SH-SY5Y (cell line): ENCODE data around the gene PER2.

Experiments used
- GATA2 ChIP-seq: IDR thresholded peaks from 2 replicates; pipeline ENCODE4 v1.6.1; 2011; ENCODE audit warnings: mild to moderate bottlenecking, low read depth, low read length
- GATA3 ChIP-seq: IDR thresholded peaks from 2 replicates; pipeline ENCODE4 v1.6.1; 2011; ENCODE audit warnings: low read depth, mild to moderate bottlenecking, low read length, moderate library complexity

DNA sequence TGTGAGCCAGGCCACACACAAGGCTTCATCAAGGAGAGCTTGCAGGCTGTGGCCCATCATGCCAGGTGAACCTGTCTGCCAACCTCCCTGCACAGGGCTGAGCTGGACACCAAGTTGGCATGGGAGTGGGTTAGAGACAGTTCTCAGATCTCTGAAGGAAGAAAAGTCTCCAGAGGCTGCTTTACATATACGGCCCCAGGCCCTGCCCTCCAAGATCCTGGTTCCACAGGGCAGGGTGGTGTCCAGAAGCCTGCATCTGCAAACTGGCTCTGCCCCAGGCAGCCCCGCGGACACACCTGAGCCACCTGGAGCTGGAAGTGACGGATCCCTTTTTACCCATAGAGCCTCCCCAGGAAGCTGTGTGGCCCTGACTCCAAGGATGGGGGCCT is 24.3 kb downstream of the PER2 start:
- TF ChIP-seq GATA2 (no peak), GATA3 (no peak)
